HepG2 (cell line): ENCODE results near the gene LRRC8E. TPM values are rescaled to one million over a fixed set of nuclear protein-coding genes. Genes with fewer than 3 reads are reported as not detected.

ENCODE experiments used
- ARID3A ChIP-seq: IDR thresholded peaks from 2 replicates; pipeline ENCODE4 v1.6.1; 2012; ENCODE audit warnings: low read depth, low read length, improper control_type of control experiment
- CSRNP1 ChIP-seq: sonication (generic); formaldehyde crosslinking; IDR thresholded peaks from 2 replicates; pipeline ENCODE4 v1.8.1; 2023; ENCODE audit warnings: mild to moderate bottlenecking, missing genetic modification reagents
- DMAP1 ChIP-seq: IDR thresholded peaks from 2 replicates; pipeline ENCODE4 v1.6.1; 2016
- DMTF1 ChIP-seq: sonication (generic); formaldehyde crosslinking; IDR thresholded peaks from 2 replicates; pipeline ENCODE4 v1.4.0; 2020; ENCODE audit warnings: mild to moderate bottlenecking, missing genetic modification reagents
- GRHL1 ChIP-seq: sonication (generic); formaldehyde crosslinking; conservative IDR thresholded peaks from 2 replicates; pipeline ENCODE4 v1.8.0; 2022; ENCODE audit warnings: missing genetic modification reagents
- HNRNPUL1 ChIP-seq: fragments of 200-400 bp; formaldehyde crosslinking; IDR thresholded peaks from 2 replicates; pipeline ENCODE4 v1.6.1; 2017; ENCODE audit warnings: low read depth, mild to moderate bottlenecking, low read length, moderate library complexity
- KMT2B ChIP-seq: IDR thresholded peaks from 2 replicates; pipeline ENCODE4 v1.6.1; 2016; ENCODE audit warnings: missing genetic modification reagents, missing compliant biosample characterization
- NBN ChIP-seq: fragments of 450-650 bp; conservative IDR thresholded peaks from 2 replicates; pipeline ENCODE4 v1.6.1; 2017
- NFIB ChIP-seq: sonication (generic); formaldehyde crosslinking; IDR thresholded peaks from 2 replicates; pipeline ENCODE4 v1.9.0; 2021; ENCODE audit warnings: missing genetic modification reagents, mild to moderate bottlenecking, borderline replicate concordance
- PHF5A ChIP-seq: IDR thresholded peaks from one replicate; pipeline ENCODE4 v1.6.1; 2018; ENCODE audit warnings: low read depth, missing genetic modification reagents; ENCODE audit not compliant: unreplicated experiment
- ZBTB14 ChIP-seq: sonication (generic); formaldehyde crosslinking; IDR thresholded peaks from 2 replicates; pipeline ENCODE4 v1.4.0; 2020; ENCODE audit warnings: missing genetic modification reagents
- ZBTB25 ChIP-seq: IDR thresholded peaks from 2 replicates; pipeline ENCODE4 v1.6.1; 2018; ENCODE audit warnings: missing genetic modification reagents
- ZMYM3 ChIP-seq: sonication (generic); formaldehyde crosslinking; IDR thresholded peaks from 2 replicates; pipeline ENCODE4 v1.5.1; 2020; ENCODE audit warnings: mild to moderate bottlenecking, missing genetic modification reagents
- ZNF17 ChIP-seq: sonication (generic); formaldehyde crosslinking; IDR thresholded peaks from 2 replicates; pipeline ENCODE4 v1.5.0; 2020; ENCODE audit warnings: mild to moderate bottlenecking, missing genetic modification reagents
- ZNF225 ChIP-seq: sonication (generic); formaldehyde crosslinking; IDR thresholded peaks from 2 replicates; pipeline ENCODE4 v1.4.0; 2020; ENCODE audit warnings: mild to moderate bottlenecking, missing genetic modification reagents
- ZNF230 ChIP-seq: sonication (generic); formaldehyde crosslinking; IDR thresholded peaks from 2 replicates; pipeline ENCODE4 v1.4.0; 2020; ENCODE audit warnings: mild to moderate bottlenecking, missing genetic modification reagents
- ZNF256 ChIP-seq: sonication (generic); formaldehyde crosslinking; conservative IDR thresholded peaks from 2 replicates; pipeline ENCODE4 v1.4.0; 2020; ENCODE audit warnings: missing genetic modification reagents
- ZNF34 ChIP-seq: sonication (generic); formaldehyde crosslinking; IDR thresholded peaks from 2 replicates; pipeline ENCODE4 v1.4.0; 2020; ENCODE audit warnings: mild to moderate bottlenecking, missing genetic modification reagents, borderline replicate concordance
- ZNF777 ChIP-seq: sonication (generic); formaldehyde crosslinking; IDR thresholded peaks from 2 replicates; pipeline ENCODE4 v1.4.0; 2020; ENCODE audit warnings: missing genetic modification reagents
- ZSCAN9 ChIP-seq: IDR thresholded peaks from 2 replicates; pipeline ENCODE4 v1.6.1; 2016; ENCODE audit warnings: borderline replicate concordance
- polyA plus RNA-seq, 8 experiments: library from polyadenylated mRNA; depleted of rRNA in 3 of 8; stranded (reverse) in 7 of 8; unstranded in 1 of 8; fragments of >200 nt; fragmentation: Illumina TruSeq in 4 of 8; extraction: Trizol in 4 of 8; gene quantifications; 2 replicates each; pipeline versions ENCODE4 v1.2.1 to v1.2.3, GENCODE V29; 2011 to 2016; ENCODE audit warnings: low read depth in 4 of 8, missing spikeins in 1 of 8, mixed read lengths in 1 of 8; ENCODE audit not compliant: insufficient read depth in 1 of 8
- total RNA-seq, 5 experiments: library from RNA; depleted of rRNA; stranded (reverse); fragments of >200 nt; fragmentation: Illumina TruSeq; extraction: Trizol; gene quantifications; 2 replicates each; pipeline ENCODE4 v1.2.3, GENCODE V29; 2016; ENCODE audit warnings: low read depth in 1 of 5

Gene LRRC8E
- total and polyA plus RNA-seq, 2 of the 13 experiments (the other 11 are each of a cell fraction or from before 2014, with no cell fraction given): 8.0 to 10.3 TPM

GRCh38 chr19:7897292-7897691, 9.0 kb downstream of the LRRC8E start (continued):
- no peak for TF ChIP-seq GRHL1
- TF ChIP-seq ZNF777 (CRISPR knock-in tag): 0 out of 2 replicates have a peak, but pooled peaks have one; percentile 40
- TF ChIP-seq ZNF225 (CRISPR knock-in tag): no peak
- TF ChIP-seq HNRNPUL1: no peak
- no peak for TF ChIP-seq ZNF34 (CRISPR knock-in tag)
- TF ChIP-seq DMTF1 (CRISPR knock-in tag): no peak
- no peak for TF ChIP-seq ZBTB14 (CRISPR knock-in tag)
- no peak; the same call in 1 of the 2 replicates for TF ChIP-seq DMAP1 (CRISPR knock-in tag)
- no peak for TF ChIP-seq NBN
- TF ChIP-seq NFIB (CRISPR knock-in tag): no peak
- TF ChIP-seq PHF5A (CRISPR knock-in tag): no peak
- TF ChIP-seq ZSCAN9: no peak
- TF ChIP-seq ZBTB25 (CRISPR knock-in tag): no peak
- peak; percentile 91 for TF ChIP-seq ZMYM3 (CRISPR knock-in tag)
- TF ChIP-seq KMT2B: peak; percentile 31; the same call in 1 of the 2 replicates
- no peak for TF ChIP-seq ZNF230 (CRISPR knock-in tag)
- TF ChIP-seq ZNF256 (CRISPR knock-in tag): no peak
- no peak for TF ChIP-seq ZNF17 (CRISPR knock-in tag)
- TF ChIP-seq ARID3A: no peak
- TF ChIP-seq CSRNP1 (CRISPR knock-in tag): no peak
